Nephron progenitor cell (in vitro differentiated cells): ENCODE measurements around the gene NR3C2.
A peak's percentile ranks its signal among the peaks of the same experiment; 100 is the strongest.

ENCODE experiments used
- DNase-seq: peaks from one replicate; pipeline ENCODE4 v3.0.0; 2021
- H3K27ac Mint-ChIP-seq: 2 replicates; pipeline ENCODE4 v1.8.0; 2021; ENCODE audit warnings: mild to moderate bottlenecking, moderate library complexity, mixed read lengths
- H3K27me3 Mint-ChIP-seq: 2 replicates; pipeline ENCODE4 v1.8.0; 2021; ENCODE audit warnings: mild to moderate bottlenecking, low read depth, mixed read lengths; ENCODE audit not compliant: poor library complexity
- H3K36me3 Mint-ChIP-seq: 2 replicates; pipeline ENCODE4 v1.8.0; 2021; ENCODE audit warnings: low read depth, mixed read lengths
- H3K4me1 Mint-ChIP-seq: 2 replicates; pipeline ENCODE4 v1.8.0; 2021; ENCODE audit warnings: mixed read lengths
- H3K4me3 Mint-ChIP-seq: 2 replicates; pipeline ENCODE4 v1.8.0; 2021; ENCODE audit warnings: mild to moderate bottlenecking, moderate library complexity, mixed read lengths
- H3K9me3 Mint-ChIP-seq: 2 replicates; pipeline ENCODE4 v1.8.0; 2021; ENCODE audit warnings: mild to moderate bottlenecking, moderate library complexity, mixed read lengths
- CTCF ChIP-seq: fragments of 200-600 bp; sonication (generic); IDR thresholded peaks from 2 replicates; pipeline ENCODE4 v1.5.0; 2021; ENCODE audit warnings: antibody characterized with exemption

The NR3C2 gene

DNA sequence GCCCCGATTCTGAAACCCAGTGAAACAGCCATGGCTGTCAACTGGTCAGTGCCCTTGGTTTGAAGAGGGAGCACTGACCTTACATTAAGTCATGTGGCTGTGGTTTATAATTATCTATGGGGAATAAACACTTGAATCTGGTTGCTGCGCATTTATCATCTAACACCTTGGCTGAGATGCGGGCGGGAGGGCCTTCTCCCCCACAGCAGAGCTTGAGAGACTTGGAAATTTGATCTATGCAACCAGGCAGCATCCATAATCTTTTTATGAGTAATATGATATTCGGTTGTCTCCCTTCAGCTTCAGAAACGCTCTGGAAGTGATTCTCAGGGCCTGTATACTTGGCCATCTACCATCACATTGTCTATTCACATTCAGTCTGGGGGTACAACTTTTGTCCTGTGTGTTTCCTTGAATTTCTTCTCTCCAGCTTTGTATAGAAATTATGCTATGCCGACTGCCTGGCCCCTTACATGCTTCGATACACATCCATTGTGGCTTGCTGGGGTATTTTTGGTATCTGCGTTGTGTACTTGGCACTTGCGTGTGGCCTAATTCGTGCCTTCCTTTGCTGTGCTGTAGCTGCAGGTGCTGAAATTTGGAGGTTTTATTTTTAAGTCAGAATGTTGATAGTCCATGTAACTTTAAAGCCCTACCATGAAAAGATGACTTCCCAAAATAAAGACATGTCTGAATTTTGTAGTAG, 388.8 kb downstream of the NR3C2 start:
- DNase-seq: no peak
- peaks cover 6% of the 10 kb centered on the region for H3K9me3 Mint-ChIP-seq
- H3K27ac Mint-ChIP-seq: peak overlapping the region; percentile 81

DNA sequence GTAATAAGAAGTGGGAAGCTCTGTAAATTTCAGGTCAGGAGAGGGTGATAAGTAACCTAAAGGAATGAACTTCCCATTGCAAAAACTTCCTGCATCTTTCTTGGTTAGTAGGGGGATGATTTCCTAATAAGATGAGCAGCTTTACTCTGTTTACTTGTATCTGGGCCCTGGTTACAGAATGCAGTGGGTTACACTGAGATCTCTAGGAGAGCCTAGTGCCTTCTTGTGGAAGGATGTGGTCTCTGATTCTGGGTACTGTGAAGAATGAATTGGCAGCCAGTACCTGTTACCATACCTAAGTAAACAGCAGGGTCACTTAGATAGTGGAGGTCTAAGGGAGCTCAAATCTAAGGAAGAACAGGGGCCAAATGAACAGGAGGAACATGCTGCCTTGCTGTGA, 389.8 kb downstream of the NR3C2 start:
- Mint-ChIP-seq H3K27ac (peak overlapping the region; percentile 68), H3K36me3 (peaks cover 31% of the 10 kb centered on the region), H3K27me3 (peaks cover 2% of the 10 kb centered on the region), H3K4me1 (peaks cover 69% of the 10 kb centered on the region), H3K9me3 (peaks cover 6% of the 10 kb centered on the region), H3K4me3 (no peak overlapping the region)
- TF ChIP-seq CTCF: no peak
- DNase-seq: no peak

More for the DNA sequence above, 388.8 kb downstream of the NR3C2 start:
- peaks cover 73% of the 10 kb centered on the region for H3K4me1 Mint-ChIP-seq
- H3K27me3 Mint-ChIP-seq: peaks cover 2% of the 10 kb centered on the region
- H3K36me3 Mint-ChIP-seq: peaks cover 22% of the 10 kb centered on the region
- no peak overlapping the region for H3K4me3 Mint-ChIP-seq
- TF ChIP-seq CTCF: no peak

DNA sequence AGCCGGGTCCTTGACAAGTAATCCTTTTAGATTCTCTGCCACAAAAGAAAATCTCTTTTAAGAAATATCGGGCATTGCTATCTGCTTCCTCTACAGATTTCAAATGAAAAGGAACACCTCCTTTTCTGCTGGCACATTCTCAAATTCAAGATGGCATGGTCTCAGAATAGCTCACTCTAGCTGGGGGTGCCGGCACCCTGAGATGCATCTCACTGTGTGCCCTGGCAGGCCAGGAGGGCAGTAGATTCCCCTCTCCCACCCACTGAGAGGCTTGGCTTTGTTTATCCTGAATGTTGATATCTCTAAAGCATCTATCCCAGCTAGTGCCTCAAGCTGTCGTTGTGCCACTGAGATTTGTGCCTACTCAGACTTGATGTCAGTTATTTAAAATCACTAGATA, 390.8 kb downstream of the NR3C2 start:
- Mint-ChIP-seq H3K9me3 (peaks cover 6% of the 10 kb centered on the region), H3K27ac (no peak overlapping the region), H3K36me3 (peaks cover 39% of the 10 kb centered on the region), H3K27me3 (peaks cover 2% of the 10 kb centered on the region), H3K4me3 (no peak overlapping the region), H3K4me1 (peaks cover 59% of the 10 kb centered on the region)
- DNase-seq: no peak
- TF ChIP-seq CTCF: no peak

DNA sequence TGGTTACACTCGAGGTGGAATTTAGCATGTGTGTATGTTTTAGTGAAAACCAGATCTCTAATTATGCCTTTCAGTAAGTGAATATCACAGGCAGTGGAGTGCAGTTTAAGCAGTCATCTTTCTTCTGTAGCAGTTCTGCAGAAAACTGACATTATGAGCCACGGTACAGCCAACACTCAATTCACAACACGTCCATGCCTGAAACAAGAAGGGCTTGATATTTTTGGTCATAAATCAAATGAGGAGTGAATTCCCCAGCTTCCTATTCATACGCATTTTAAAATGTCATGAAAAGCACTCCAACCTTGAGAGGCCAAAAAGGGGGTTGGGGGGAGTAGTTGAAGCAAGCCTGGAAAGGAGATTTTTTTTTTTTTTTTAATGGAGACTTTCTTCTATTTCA, 393.6 kb downstream of the NR3C2 start:
- Mint-ChIP-seq H3K9me3 (peaks cover 6% of the 10 kb centered on the region), H3K27me3 (peaks cover 2% of the 10 kb centered on the region), H3K27ac (no peak overlapping the region), H3K4me1 (peaks cover 54% of the 10 kb centered on the region), H3K4me3 (no peak overlapping the region), H3K36me3 (peaks cover 34% of the 10 kb centered on the region)
- TF ChIP-seq CTCF: no peak
- no peak for DNase-seq

DNA sequence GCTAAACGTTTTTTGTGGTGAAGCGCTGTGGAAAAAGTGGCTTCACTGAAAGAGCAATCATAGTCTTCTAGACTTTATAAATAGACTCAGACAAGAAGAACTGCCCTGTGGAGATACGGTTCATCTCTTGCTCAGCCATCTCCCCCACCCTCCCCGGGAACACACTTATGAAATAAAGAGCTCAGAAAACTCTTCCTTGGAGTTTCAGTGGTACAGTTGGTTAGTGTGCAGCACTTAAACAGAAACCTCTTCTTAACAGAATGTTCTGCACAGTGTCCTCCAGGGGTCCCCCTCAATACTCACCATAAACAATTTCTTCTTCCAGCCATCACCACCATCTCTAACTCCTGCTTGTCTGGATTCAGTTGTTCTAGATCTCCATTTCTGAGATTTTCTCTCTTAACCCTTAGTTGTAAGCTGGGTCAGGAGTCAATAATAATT, 397.3 kb downstream of the NR3C2 start:
- H3K27ac Mint-ChIP-seq: peak overlapping the region; percentile 98
- no peaks in the 10 kb centered on the region for H3K27me3 Mint-ChIP-seq
- peaks cover 27% of the 10 kb centered on the region for H3K36me3 Mint-ChIP-seq
- peaks cover 25% of the 10 kb centered on the region for H3K4me1 Mint-ChIP-seq
- no peak for DNase-seq
- no peaks in the 10 kb centered on the region for H3K9me3 Mint-ChIP-seq
- TF ChIP-seq CTCF: no peak
- no peak overlapping the region for H3K4me3 Mint-ChIP-seq
